GM19099 (cell line): ENCODE measurements around the gene ZFYVE28.

Experiments used
- POLR2A ChIP-seq: IDR thresholded peaks from 3 replicates; pipeline ENCODE4 v1.6.1; 2011; ENCODE audit warnings: low read depth; ENCODE audit not compliant: insufficient read length; ENCODE audit errors: extremely low read depth

Gene ZFYVE28

DNA sequence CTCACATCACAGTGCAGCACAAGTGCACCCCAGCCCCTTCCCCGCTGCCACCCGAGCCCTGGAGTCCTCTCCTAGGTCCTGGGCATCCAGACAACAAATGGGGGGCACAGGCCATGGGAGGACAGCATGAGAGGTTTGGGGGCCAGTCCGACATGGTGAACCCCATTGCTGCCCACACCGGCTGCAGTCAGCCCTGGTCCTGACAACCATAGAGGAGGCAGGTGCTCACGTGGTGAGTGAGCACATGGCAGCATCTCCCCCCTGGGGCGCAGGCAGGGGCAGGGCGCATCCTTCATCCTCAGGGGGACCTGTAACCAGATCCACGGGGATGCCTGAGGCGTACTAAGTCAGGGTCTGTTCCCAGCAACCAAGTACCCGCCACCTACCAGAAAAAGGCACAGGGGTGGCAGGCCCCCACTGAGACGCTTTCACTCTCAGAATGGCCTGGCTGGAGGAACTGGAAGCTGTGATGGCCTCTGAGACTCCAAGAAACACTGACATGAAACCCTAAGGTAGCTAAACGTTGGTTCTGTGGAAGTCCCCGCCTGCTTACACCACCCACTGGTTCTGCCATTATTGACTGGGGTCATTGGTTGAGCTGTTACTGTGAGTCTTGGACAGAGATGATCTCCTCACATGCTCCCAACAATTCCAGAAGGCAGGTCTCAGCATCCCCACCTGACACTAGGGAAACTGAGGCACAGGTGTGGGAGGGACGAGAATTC is 6.5 kb downstream of the ZFYVE28 start:
- TF ChIP-seq POLR2A: no peak

DNA sequence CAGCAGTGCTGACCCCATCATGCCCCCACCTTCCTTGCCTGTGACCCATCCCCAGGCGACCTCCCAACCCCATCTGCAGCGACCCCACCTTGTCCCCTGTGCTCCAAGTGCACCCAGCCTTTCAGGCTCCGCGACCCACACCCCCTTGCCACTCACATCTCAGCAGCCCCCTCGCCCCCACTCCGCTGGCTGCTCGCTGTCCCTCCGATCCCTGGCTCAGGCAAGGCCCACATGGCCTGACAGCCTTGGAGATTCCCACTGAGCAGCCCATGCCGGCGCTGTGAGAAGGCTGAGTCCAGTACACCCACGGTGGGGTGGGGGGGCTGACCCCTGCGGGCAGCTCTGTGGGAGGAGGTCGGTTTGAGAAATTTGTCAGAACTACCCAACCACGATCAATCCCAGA is 9.1 kb downstream of the ZFYVE28 start:
- TF ChIP-seq POLR2A: no peak

DNA sequence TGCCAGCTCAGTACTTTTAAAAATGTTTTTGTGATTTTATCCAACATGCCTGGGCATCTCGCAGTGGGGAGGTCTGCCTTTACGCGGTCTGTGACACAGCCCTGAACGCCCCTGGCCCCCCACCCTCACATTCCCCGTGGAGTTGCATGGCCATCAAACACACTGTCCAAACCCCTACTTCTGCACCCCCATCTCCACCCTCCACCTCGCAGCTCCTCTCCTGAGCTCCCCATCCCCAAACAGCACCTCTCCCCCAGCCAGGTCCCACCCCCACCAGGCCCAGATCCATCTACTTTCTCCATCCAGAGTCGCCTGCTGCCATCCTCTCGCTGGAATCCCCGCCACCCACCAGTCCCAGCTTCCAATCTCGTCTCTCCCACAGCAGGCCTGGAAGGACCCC is 9.5 kb downstream of the ZFYVE28 start:
- no peak for TF ChIP-seq POLR2A

DNA sequence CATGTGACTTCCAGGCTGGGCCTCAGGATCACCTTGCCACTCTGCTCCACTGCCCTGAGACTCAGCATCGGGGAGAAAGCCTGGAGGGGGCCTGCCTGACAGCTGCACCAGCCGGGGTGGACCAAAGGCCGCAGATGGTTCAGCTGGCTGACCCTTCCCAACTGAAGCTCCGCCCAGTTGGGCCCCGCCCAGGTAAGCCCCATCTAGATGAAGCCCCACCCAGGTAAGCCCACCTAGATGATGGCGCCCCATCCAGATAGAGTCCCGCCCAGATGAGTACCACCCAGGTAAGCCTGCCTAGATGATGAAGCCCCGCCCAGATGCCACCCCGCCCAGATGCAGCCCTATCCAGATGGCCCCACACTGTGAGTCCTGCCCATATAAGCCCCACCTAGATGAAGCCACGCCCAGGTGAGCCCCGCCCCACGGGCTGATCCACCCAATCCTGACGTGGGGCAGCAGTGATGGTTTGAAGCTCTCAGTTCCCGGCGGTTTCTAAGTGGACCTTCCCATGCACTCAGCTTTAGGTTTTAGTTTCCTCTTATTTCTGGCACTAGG is 10.0 kb downstream of the ZFYVE28 start:
- TF ChIP-seq POLR2A: no peak

DNA sequence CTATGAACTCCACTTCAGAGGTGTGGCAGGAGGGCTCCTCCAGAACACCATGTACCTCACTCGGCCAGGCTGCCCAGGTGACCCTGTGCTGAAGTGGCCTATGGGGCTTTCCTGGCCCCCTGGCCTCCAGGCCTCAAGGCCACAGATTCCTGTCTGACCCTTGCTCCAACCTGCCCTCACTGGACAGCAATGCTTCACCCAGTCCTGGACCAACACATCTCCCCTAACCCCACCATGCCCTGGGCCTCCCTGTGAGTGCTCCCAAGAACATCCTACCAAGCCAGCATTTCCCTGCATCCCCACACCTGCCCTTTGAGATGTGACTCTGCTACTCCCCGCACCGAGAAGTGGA is 10.5 kb downstream of the ZFYVE28 start:
- TF ChIP-seq POLR2A: no peak

DNA sequence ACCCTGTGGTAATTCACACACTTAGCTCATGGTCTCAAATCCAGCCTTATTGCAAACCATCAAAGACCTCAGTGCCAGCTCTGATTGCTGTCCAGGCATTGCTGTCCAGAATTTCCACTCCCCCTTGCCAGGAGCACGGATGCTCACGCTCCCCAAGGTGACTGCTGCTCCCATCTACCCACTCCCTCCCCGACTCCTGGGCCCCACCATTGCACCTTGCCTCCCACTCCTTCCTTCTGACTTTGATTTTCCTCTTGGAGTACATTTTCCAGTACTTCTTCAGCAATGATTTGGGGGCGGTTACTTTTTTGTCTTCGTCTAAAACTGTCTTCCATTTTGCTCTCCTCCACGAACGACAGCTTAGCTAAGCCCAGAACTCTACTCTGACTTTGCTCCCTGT is 11.5 kb downstream of the ZFYVE28 start:
- no peak for TF ChIP-seq POLR2A

DNA sequence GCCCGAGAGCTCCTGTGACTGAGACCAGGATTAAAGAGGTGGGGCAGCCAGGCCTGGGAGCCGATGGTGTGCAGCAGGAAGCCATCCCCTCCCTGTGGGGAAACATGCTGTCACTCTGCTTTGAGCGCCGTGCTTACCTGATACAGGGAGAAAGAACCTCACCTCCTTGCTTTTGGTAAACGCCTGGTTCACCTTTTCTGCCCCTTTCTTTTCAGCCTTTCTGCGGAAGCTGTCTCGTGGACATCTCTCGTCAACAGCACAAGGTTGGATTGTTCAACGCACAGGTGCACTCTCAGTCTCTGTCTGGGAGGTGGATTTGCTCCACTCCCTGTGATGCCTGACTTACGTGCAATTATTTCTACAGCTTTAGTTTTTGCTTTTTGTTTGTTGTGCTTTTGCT is 12.0 kb downstream of the ZFYVE28 start:
- TF ChIP-seq POLR2A: no peak

DNA sequence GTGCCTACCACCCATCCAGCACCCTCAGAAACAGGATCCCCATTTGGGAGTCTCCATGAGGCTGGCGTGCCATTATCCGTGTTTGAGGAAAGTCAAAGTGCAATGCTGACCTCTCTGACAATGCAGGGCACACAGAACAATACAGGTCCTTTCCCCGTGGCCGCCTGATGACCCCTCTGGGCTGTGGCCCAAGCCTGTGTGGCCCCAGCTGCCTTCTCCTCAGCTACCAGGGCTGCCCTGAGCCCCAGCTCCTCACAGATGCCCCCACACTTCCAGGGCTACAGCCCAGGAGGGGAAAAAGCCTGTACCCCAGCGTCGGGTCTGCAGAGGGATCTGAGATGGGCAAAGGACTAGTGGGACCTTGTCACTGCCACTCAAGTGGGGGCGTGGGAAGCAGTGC is 15.5 kb downstream of the ZFYVE28 start:
- no peak for TF ChIP-seq POLR2A

DNA sequence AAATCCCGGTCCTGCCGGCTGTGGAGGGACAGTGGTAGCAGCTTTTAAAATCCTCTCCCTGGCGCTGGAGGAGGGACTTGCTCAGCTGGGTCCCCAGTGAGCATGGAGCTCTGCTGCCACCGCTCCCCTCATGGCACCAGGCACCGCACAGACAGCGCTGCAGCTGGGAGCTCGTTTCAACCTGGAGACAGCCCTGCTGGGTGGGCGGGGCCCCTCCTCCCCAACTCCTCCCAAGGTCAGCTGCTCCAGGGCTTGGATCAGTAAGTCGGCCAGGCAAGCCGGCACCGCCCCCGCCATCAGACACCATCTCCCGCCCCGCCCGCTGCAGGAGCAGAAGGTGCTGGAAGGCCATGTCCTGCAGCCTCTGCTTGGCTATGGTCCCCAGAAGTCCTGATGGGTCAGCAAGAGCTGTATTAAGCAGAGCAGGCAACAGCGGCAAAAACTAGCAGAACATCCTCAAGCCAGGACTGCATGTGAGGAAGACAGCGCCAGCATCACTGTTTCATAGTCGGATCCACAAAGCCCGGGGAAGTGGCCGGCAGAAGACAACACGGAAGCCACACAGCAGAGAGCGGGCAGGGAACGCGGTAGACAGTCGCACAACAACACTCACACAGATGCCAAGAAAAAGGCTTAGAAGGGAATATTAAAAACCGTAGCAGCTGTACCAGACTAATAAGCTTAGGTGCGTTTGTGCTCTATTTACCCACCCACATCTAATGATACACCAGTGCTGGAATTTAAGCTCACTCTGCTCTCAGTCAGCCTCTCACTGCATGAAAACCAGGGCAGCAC is 16.2 kb downstream of the ZFYVE28 start:
- TF ChIP-seq POLR2A: no peak

DNA sequence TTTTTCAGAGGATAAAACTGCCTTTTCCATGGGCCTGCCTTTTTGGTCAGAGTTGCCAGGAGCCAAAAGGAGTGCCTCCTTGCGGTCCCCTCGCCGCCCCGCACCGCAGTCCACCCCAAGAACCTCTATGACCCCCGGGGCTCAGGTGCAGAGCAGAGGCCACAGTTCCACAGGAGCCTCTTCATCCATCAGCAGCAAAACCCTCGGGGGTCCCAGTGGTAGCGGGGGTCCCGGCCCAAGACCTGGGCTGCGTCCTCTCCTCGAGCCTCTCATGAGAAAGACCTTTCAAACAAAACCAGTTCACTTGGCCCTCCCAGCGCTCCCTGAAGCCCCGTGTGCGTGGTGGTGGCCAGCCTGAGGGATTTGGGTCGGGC is 16.8 kb downstream of the ZFYVE28 start:
- no peak for TF ChIP-seq POLR2A

DNA sequence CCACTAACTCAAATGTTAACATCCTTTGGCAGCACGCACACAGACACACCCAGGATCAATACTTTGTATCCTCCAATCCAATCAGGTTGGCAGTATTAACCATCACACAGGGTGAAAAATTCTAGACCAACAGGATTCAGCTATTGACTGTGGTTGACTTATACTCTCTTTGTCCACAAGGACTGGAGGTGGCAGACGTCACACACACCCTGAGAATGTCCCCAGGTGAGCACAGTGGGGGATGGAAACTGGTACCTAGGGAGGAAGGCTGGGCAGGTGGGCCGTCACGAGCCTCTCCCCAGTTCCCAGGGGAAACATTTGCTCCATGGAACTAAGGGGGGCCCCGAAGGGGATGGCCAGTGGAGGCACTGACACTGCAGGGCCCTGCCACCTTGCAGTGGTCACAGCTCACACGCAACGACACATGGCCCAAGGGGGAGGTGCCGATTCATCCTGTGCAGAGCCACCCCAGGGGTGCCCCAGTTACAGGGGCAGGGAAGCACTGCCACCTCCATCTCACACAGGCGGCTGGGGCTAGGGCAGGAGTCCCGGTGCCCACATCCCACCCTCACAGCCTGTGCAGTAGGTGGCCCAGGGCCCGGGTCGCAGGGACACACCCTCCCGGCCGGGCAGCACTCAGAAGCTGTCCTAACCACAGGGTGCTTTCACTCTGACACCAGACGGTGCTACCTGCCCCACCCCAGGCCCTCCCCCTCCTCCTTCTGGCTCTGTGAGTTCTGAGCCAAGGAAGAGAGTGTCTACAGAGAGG is 17.4 kb downstream of the ZFYVE28 start:
- no peak for TF ChIP-seq POLR2A

DNA sequence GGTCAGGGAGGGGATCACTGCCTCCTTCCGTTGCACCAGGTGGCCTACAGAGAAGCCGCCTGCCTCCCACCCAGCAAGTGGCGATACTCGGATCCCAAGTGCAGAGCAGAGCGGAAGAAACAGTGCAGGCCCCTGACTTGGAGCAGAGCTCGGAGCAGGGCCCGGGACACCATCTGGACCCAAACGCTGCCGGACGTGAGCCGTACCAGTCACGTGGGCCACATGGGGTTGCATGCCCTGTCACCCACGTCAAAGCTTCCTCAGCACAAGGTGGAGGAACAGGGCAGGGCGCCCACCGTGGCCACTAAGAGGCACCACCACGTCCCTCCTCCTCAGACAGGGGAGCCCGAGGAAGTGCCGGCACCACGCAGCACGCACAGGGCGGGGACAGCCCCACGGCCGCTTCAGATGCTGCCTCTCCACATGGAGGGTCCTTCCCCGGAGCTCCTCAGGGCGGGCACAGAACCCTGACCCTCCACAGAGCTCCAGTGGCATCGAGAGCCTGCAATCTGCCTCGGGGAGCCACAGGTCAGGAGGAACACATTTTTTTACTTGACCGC is 18.7 kb downstream of the ZFYVE28 start:
- no peak for TF ChIP-seq POLR2A

DNA sequence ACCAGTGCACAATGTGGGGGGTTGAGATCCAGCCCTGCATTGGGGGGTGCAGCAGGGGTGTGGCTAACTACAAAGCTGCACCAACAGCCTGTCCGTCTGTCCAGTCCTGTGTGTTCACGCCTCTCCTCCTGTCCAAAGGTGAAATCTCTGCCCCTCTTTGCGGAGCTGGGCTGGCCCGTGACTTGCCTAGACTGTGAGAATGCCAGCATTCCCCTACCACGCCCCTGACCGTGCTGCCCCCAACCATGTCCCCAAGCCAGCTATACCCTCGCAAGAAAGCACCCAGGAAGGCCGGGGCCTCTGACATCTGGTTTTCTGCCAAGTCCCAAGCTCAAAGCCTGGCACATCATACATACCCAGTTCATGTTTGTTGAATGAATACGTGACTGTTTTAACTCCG is 19.2 kb downstream of the ZFYVE28 start:
- TF ChIP-seq POLR2A: no peak

DNA sequence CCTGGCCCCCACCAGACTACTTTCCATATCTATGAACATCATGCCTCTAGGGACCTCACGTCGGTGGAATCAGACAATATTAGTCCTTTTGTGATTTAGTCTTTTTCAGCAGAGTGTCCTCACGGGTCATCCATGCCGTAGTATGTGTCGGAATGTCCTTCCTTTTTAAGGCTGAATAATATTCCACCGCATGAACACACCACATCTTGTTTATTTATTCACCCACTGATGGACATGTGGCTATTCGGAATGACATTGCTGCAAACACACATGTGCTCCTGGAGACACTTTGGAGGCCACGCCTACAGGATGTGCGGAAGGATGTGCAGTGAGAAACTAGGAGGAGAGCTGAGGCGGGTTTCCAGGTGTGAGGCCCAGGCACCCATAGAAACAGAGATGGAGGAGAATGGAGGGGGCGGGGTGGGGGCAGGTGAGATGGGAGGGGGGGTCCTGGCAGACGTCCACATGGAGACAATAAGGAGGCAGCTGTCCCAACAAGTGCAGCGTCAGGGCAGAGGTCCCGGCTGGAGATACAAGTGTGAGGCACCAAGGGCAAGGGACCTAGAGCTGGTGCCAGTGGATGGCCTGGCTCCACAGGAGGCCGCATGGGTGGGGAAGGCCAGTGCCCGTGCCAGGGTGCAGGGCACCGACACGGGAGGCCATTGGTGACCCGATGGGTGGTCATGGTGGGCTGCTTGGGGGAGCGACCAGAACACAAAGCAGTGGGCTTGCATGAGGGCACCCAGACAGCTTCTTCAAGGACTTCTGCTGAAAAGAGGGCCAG is 20.7 kb downstream of the ZFYVE28 start:
- TF ChIP-seq POLR2A: no peak
